Measurements from ENCODE around the gene RECK.

RECK gene

GRCh38 chr9:36056896-36057295 is 20.2 kb downstream of the RECK start:
- no peak for TF ChIP-seq CTCF (IDR thresholded peaks at IDR 0.05; ENCODE audit: control insufficient read depth, extremely low read depth, insufficient read depth)
- no peak overlapping the region for H3K4me3 ChIP-seq (ENCODE audit: low read depth, low read length)
- DNase-seq (ENCODE audit: low read depth): peak; percentile 60

GRCh38 chr9:36063804-36064447 is 27.2 kb downstream of the RECK start:
- no peak for TF ChIP-seq CTCF (IDR thresholded peaks at IDR 0.05; ENCODE audit: control insufficient read depth, extremely low read depth, insufficient read depth)
- no peak for DNase-seq (ENCODE audit: low read depth)
- H3K4me3 ChIP-seq (ENCODE audit: low read depth, low read length): no peak overlapping the region

GRCh38 chr9:36064448-36065037 is 27.8 kb downstream of the RECK start:
- no peak for DNase-seq (ENCODE audit: low read depth)
- no peak overlapping the region for H3K4me3 ChIP-seq (ENCODE audit: low read depth, low read length)
- TF ChIP-seq CTCF (IDR thresholded peaks at IDR 0.05; ENCODE audit: control insufficient read depth, extremely low read depth, insufficient read depth): no peak

- TF ChIP-seq CTCF (IDR thresholded peaks at IDR 0.05; ENCODE audit: control insufficient read depth, extremely low read depth, insufficient read depth): no peak
- H3K4me3 ChIP-seq (ENCODE audit: low read depth, low read length): no peak overlapping the region
- no peak for DNase-seq (ENCODE audit: low read depth)
Measured at GRCh38 chr9:36074055-36074454, 37.3 kb downstream of the RECK start.

GRCh38 chr9:36074870-36075532 is 38.3 kb downstream of the RECK start:
- TF ChIP-seq CTCF (IDR thresholded peaks at IDR 0.05; ENCODE audit: control insufficient read depth, extremely low read depth, insufficient read depth): no peak
- peak; percentile 60 for DNase-seq (ENCODE audit: low read depth)
- no peak overlapping the region for H3K4me3 ChIP-seq (ENCODE audit: low read depth, low read length)

GRCh38 chr9:36078051-36078450 is 41.3 kb downstream of the RECK start:
- no peak for DNase-seq (ENCODE audit: low read depth)
- TF ChIP-seq CTCF (IDR thresholded peaks at IDR 0.05; ENCODE audit: control insufficient read depth, extremely low read depth, insufficient read depth): no peak
- no peak overlapping the region for H3K4me3 ChIP-seq (ENCODE audit: low read depth, low read length)

Measured in LNCaP clone FGC (cell line).